Gastrocnemius medialis (tissue), 4 donors: ENCODE results near the gene CHI3L1. TPM values are rescaled to one million over a fixed set of nuclear protein-coding genes. Genes with fewer than 3 reads are reported as not detected.

Source experiments
- ATAC-seq, 2 donors: fragments of 150-250 bp; one replicate each; pipeline ENCODE4 v1.9.1; 2016
- DNase-seq, 2 donors: peaks; one replicate each; pipeline ENCODE4 v3.0.0-alpha.2; 2019
- H3K27ac ChIP-seq, 4 donors: fragments of 200-600 bp; sonication (generic); 1 replicate in 1 of 4; 2 replicates in 3 of 4; pipeline ENCODE4 v1.5.1; 2016 to 2018; ENCODE audit warnings: mild to moderate bottlenecking in 2 of 4, moderate library complexity in 1 of 4
- H3K27me3 ChIP-seq, 3 donors: fragments of 200-600 bp; sonication (generic) in 2 of 3; 1 replicate in 1 of 3; 2 replicates in 2 of 3; pipeline versions ENCODE4 v1.5.1 to v1.6.0; 2016 to 2019; ENCODE audit warnings: mild to moderate bottlenecking in 1 of 3, moderate library complexity in 1 of 3
- H3K36me3 ChIP-seq, 2 donors: fragments of 200-600 bp; sonication (generic) in 1 of 2; one replicate each; pipeline ENCODE4 v1.5.1; 2017 to 2018
- H3K4me1 ChIP-seq, 2 donors: fragments of 200-600 bp; sonication (generic) in 1 of 2; one replicate each; pipeline ENCODE4 v1.5.1; 2016 to 2017; ENCODE audit warnings: mild to moderate bottlenecking in 2 of 2
- H3K4me3 ChIP-seq, 4 donors: fragments of 200-600 bp; sonication (generic) in 3 of 4; 1 replicate in 1 of 4; 2 replicates in 3 of 4; pipeline ENCODE4 v1.5.1; 2016 to 2019; ENCODE audit warnings: mild to moderate bottlenecking in 2 of 4
- H3K9me3 ChIP-seq, 3 donors: fragments of 200-600 bp; sonication (generic) in 2 of 3; 1 replicate in 1 of 3; 2 replicates in 2 of 3; pipeline ENCODE4 v1.5.1; 2016 to 2019
- POLR2A ChIP-seq, 2 donors: fragments of 450-650 bp; IDR thresholded peaks; one replicate each; pipeline ENCODE4 v1.6.1; 2017; ENCODE audit warnings: antibody characterized with exemption in 2 of 2, mild to moderate bottlenecking in 2 of 2, moderate library complexity in 2 of 2
- in situ Hi-C, 4 donors: fragments of 200-750 bp; cut with MboI; loops; one replicate each; pipeline versions ENCODE4 v1.15.0 to v1.8.0; 2017; ENCODE audit warnings: low sequenced_read_pairs in 4 of 4
- intact Hi-C: fragments of 100-400 bp; cut with DNase I; formaldehyde crosslinking; loops from one replicate; pipeline ENCODE4 v1.15.1; 2023; ENCODE audit warnings: low total_unique reads
- total RNA-seq, 4 donors: library from RNA; depleted of rRNA; stranded (reverse); fragments of >200 nt; gene quantifications; one replicate each; pipeline versions ENCODE4 v1.1.0 to v1.2.3, GENCODE V29; 2016
- TF ChIP-seq, protein P1 (sequence below), 5 experiments: fragments of 450-650 bp in 3 of 5; fragments of 200-600 bp in 2 of 5; sonication (generic) in 2 of 5; IDR thresholded peaks in 4 of 5; conservative IDR thresholded peaks in 1 of 5; 1 replicate in 4 of 5; 2 replicates in 1 of 5; pipeline ENCODE4 v1.5.1; 2016 to 2019; ENCODE audit warnings: antibody characterized with exemption in 5 of 5, mild to moderate bottlenecking in 3 of 5, moderate library complexity in 3 of 5

Gene CHI3L1
- total RNA-seq, 4 donors from 2014 or later: 4.0 to 19.7 (median 9.9) TPM

DNA sequence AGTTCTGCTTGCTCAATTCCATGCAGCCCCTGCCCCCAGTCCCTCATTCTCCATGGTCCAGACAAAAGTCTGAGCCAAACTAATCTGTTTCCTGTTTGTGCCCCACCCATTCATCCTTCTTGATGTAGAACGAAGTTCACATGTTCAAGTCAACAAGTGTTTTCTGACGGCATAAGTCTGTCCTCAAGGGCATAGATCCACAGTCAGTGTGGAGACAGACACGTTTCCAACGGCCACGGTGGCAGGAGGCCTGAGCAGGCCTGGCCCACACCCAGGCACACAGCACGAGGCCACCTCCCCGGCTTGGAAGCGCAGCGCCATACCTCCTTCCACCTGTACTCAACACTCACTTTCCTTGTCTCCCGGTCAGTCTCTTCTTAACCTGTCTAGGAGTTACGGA is 42.9 kb downstream of the CHI3L1 start:
- TF ChIP-seq POLR2A (IDR thresholded peaks at IDR 0.05): no peak
- TF ChIP-seq, protein P1, sequence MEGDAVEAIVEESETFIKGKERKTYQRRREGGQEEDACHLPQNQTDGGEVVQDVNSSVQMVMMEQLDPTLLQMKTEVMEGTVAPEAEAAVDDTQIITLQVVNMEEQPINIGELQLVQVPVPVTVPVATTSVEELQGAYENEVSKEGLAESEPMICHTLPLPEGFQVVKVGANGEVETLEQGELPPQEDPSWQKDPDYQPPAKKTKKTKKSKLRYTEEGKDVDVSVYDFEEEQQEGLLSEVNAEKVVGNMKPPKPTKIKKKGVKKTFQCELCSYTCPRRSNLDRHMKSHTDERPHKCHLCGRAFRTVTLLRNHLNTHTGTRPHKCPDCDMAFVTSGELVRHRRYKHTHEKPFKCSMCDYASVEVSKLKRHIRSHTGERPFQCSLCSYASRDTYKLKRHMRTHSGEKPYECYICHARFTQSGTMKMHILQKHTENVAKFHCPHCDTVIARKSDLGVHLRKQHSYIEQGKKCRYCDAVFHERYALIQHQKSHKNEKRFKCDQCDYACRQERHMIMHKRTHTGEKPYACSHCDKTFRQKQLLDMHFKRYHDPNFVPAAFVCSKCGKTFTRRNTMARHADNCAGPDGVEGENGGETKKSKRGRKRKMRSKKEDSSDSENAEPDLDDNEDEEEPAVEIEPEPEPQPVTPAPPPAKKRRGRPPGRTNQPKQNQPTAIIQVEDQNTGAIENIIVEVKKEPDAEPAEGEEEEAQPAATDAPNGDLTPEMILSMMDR (IDR thresholded peaks at IDR 0.05 in 4 of 5, conservative IDR thresholded peaks at IDR 0.05 in 1 of 5): no peak
- H3K4me3 ChIP-seq: no peak overlapping the region
- DNase-seq: no peak
- no peaks in the 10 kb centered on the region for H3K36me3 ChIP-seq
- H3K9me3 ChIP-seq: no peaks in the 10 kb centered on the region
- no peak overlapping the region for H3K27ac ChIP-seq
- no peaks in the 10 kb centered on the region for H3K4me1 ChIP-seq
- ATAC-seq: no peak
- intact Hi-C loops (no loop called here), in situ Hi-C loops (no loop called here)
- no peaks in the 10 kb centered on the region for H3K27me3 ChIP-seq

DNA sequence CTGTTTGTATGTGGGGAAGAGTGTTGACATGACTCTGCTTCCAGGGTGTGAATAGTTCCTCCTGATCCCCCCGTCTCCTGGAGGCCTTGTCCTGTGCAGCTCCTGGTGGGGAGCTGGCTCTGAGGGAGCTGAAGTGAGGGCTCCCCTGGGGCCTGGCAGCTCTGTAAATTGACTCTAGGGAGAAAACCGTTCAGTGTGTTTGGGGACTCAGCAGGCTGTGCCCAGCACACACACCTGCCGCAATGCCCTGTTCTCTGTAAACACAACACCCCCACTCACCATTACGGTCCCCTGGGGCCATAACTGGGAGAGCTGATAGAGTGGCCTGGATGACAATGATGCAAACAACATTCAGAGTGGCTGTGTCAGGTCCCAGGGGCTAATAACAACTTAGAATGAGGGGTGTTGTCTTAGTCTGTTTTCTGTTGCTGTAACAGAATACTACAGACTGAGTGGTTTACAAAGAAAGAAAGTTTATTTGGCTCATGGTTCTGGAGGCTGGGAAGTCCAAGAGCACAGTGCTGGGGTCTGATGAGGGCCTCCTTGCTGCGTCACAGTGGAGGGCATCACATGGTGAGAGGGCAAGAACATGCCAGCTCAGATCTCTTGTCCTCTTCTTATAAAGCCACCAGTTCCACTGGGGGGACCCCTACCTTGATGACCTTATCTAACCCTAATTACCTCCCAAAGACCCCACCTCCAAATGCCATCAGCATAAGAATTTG is 43.7 kb downstream of the CHI3L1 start:
- no peaks in the 10 kb centered on the region for H3K9me3 ChIP-seq
- ATAC-seq (no peak), DNase-seq (no peak)
- H3K27ac ChIP-seq: no peak overlapping the region
- H3K4me3 ChIP-seq: no peak overlapping the region
- in situ Hi-C loops (no loop called here), intact Hi-C loops (no loop called here)
- no peaks in the 10 kb centered on the region for H3K36me3 ChIP-seq
- H3K27me3 ChIP-seq: no peaks in the 10 kb centered on the region
- no peaks in the 10 kb centered on the region for H3K4me1 ChIP-seq
- TF ChIP-seq, protein P1 (IDR thresholded peaks at IDR 0.05 in 4 of 5, conservative IDR thresholded peaks at IDR 0.05 in 1 of 5): no peak
- TF ChIP-seq POLR2A (IDR thresholded peaks at IDR 0.05): no peak

DNA sequence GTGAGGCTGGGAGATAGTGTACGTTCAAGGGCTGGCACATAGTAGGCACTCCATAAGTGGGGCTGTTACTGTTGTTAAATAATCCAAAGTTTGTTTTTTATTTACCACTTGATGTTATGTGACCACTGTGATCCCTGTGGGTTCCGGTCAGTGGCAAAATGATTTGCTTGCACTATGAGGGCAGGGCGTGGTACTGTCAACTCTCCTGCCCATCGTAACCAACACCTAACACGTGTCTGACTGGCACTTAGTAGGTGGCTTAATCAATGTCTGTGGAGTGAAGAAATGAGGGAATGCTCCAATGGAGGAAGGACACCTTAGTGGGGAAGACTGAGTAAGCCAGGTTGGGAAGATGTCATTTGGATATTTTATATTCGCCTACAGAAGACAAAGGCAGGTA is 44.4 kb downstream of the CHI3L1 start:
- no peaks in the 10 kb centered on the region for H3K36me3 ChIP-seq
- no peaks in the 10 kb centered on the region for H3K4me1 ChIP-seq
- no peaks in the 10 kb centered on the region for H3K27me3 ChIP-seq
- H3K9me3 ChIP-seq: no peaks in the 10 kb centered on the region
- no peak for DNase-seq
- H3K27ac ChIP-seq: no peak overlapping the region
- TF ChIP-seq, protein P1 (IDR thresholded peaks at IDR 0.05 in 4 of 5, conservative IDR thresholded peaks at IDR 0.05 in 1 of 5): no peak
- TF ChIP-seq POLR2A (IDR thresholded peaks at IDR 0.05): no peak
- in situ Hi-C loops: no loop called here
- ATAC-seq: no peak
- no peak overlapping the region for H3K4me3 ChIP-seq
- intact Hi-C loops: no loop called here

DNA sequence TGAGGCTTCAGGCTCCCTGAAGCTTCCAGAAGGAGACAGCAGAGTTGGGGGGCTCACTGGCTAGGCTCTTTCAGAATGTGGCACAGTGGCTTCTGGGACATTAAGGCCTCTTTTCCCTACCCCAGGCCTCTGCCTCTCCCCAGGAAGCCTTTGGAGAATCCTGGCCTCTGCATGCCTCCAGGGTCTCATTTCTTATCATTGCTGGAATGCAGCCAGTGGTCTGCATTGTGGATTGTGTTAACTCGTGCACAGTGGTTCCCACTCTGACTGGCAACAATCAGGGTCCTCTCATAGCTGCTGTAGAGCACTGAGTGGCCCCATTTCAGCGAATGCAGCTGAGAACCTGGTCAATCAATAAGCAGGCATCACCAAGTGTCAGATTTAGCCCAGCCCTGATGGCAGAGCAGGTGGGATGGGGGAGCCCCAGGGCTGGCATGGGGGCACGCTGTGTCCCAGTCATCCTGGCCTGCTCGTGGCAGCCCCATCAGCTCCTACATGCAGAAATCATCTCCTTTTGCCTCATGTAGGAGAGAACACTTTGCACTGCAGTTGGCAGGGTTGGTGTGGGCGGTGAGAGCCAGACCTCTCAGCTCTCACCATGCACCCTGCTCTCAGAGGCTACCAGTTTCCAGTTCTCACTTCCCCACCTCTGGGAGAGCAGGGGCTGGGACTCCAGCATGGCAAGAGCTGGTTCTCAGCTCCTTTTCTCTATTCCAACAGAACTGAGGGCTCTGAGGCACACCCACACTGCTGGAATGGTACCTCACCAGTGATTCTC is 45.6 kb downstream of the CHI3L1 start:
- no peak for TF ChIP-seq POLR2A (IDR thresholded peaks at IDR 0.05)
- TF ChIP-seq, protein P1 (IDR thresholded peaks at IDR 0.05 in 4 of 5, conservative IDR thresholded peaks at IDR 0.05 in 1 of 5): no peak
- in situ Hi-C loops: no loop called here
- H3K27ac ChIP-seq: no peak overlapping the region

More for the DNA sequence above, 45.6 kb downstream of the CHI3L1 start:
- Histone ChIP-seq H3K27me3 (no peaks in the 10 kb centered on the region), H3K9me3 (no peaks in the 10 kb centered on the region), H3K36me3 (no peaks in the 10 kb centered on the region), H3K4me3 (no peak overlapping the region), H3K4me1 (no peaks in the 10 kb centered on the region)
- intact Hi-C loops: no loop called here
- DNase-seq (no peak), ATAC-seq (no peak)
